ENCODE results near the gene ZSWIM8. TPM values are rescaled to one million over a fixed set of nuclear protein-coding genes. Genes with fewer than 3 reads are reported as not detected.

Gene ZSWIM8
- polyA plus RNA-seq, 3 donors: 7.8 to 150 (median 19.2) TPM

DNA sequence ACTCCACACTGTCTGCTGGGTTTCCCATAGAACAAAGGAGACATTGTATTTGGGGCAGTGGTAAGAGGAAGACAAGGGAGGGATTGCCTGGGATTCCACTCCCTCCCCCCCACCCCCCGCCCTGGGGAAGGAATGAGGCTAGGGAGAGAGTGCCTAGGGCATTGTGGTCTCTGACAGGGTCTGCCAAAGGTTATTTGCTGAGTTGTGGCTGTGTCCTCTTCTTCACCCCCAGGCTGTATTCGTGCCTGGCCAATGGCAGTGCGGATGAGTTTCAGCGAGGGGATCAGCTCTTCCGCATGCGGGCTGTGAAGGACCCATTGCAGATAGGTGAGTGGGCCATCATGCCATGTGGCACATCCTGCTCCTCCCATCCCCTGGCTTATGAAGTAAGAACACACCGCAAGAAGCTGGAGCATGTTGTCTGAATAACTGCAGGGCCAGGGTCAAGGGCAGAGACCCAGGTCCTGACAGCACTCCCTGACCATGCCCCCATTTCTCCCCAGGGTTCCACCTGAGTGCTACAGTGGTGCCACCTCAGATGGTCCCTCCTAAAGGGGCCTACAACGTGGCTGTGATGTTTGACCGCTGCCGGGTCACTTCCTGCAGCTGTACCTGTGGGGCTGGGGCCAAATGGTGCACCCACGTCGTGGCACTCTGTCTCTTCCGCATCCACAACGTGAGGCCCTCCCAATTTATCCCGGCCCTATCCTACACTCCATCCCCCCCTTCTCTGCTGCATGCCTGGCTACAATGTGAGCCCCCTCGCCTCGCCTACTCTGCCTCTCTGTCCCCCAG is 3.7 kb downstream of the ZSWIM8 start:
- Histone ChIP-seq H3K4me2 (replicated peaks; ENCODE audit: extremely low read depth, low read length, poor library complexity, severe bottlenecking) (no peak overlapping the region), H3K36me3 (replicated peaks in 1 of 2; ENCODE audit: control insufficient read depth in 1 of 2, insufficient read depth in 2 of 2, low read length in 2 of 2) (peaks cover 52 to 60% of the 10 kb centered on the region in 2 donors), H3K27me3 (ENCODE audit: control insufficient read depth in 2 of 2, insufficient read depth in 2 of 2, low read length in 2 of 2) (no peaks in the 10 kb centered on the region), H3K4me1 (ENCODE audit: control insufficient read depth in 1 of 2, insufficient read depth in 2 of 2, low read length in 2 of 2) (peaks cover 17 to 22% of the 10 kb centered on the region in 2 donors), H4K20me1 (ENCODE audit: insufficient read depth, low read length) (peaks cover 42% of the 10 kb centered on the region), H2AFZ (ENCODE audit: insufficient read depth, low read depth, low read length, poor library complexity, severe bottlenecking) (no peak overlapping the region), H3K9me3 (replicated peaks in 1 of 2; ENCODE audit: control insufficient read depth in 1 of 2, insufficient read depth in 1 of 2, low read length in 2 of 2) (no peaks in the 10 kb centered on the region), H3K9ac (ENCODE audit: insufficient read depth, low read length, poor library complexity, severe bottlenecking) (no peak overlapping the region), H3K27ac (ENCODE audit: low read depth in 1 of 2, low read length in 2 of 2) (no peak overlapping the region), H3K79me2 (ENCODE audit: insufficient read depth, low read length) (peaks cover 45% of the 10 kb centered on the region), H3K4me3 (replicated peaks in 1 of 3; ENCODE audit: low read depth in 2 of 3, low read length in 3 of 3) (no peak overlapping the region)
- no peak overlapping the region for H3K27ac Mint-ChIP-seq
- no peak overlapping the region for H3K4me3 Mint-ChIP-seq
- peaks cover 12% of the 10 kb centered on the region for H3K4me1 Mint-ChIP-seq
- H3K9me3 Mint-ChIP-seq: peaks cover 0 to 2% (median 0%) of the 10 kb centered on the region in 7 donors
- DNase-seq: no peak
- TF ChIP-seq, protein P1, sequence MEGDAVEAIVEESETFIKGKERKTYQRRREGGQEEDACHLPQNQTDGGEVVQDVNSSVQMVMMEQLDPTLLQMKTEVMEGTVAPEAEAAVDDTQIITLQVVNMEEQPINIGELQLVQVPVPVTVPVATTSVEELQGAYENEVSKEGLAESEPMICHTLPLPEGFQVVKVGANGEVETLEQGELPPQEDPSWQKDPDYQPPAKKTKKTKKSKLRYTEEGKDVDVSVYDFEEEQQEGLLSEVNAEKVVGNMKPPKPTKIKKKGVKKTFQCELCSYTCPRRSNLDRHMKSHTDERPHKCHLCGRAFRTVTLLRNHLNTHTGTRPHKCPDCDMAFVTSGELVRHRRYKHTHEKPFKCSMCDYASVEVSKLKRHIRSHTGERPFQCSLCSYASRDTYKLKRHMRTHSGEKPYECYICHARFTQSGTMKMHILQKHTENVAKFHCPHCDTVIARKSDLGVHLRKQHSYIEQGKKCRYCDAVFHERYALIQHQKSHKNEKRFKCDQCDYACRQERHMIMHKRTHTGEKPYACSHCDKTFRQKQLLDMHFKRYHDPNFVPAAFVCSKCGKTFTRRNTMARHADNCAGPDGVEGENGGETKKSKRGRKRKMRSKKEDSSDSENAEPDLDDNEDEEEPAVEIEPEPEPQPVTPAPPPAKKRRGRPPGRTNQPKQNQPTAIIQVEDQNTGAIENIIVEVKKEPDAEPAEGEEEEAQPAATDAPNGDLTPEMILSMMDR (IDR thresholded peaks at IDR 0.05): no peak
- intact Hi-C loops (cut with micrococcal nuclease): loop anchor here in 1 of 2 donors (5.0 kb wide), 1 partner anchor 47 kb away; the partner anchor contains the start of gene SEC24C
- peaks cover 0 to 1% (median 0%) of the 10 kb centered on the region in 3 donors for H3K27me3 Mint-ChIP-seq (ENCODE audit: low read depth in 3 of 3)
- peaks cover 49 to 60% of the 10 kb centered on the region in 2 donors for H3K36me3 Mint-ChIP-seq
- WGBS (ENCODE audit: insufficient coverage): 97% methylated on average over 16 of the region's 17 CpGs

DNA sequence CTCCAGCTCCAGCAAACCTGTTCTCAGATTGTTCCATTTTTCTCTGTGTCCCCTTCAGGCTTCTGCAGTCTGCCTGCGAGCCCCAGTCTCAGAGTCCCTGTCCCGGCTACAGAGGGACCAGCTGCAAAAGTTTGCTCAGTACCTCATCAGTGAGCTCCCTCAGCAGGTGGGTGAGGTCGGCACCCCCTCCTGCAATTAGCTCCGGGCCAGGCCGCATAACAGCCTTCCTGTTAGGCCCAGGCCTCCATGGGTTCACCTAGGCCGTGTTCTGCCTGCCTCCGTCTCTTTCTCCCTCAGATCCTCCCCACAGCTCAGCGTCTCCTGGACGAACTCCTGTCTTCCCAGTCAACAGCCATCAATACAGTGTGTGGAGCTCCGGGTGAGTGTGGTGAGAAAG is 4.3 kb downstream of the ZSWIM8 start:
- TF ChIP-seq, protein P1 (IDR thresholded peaks at IDR 0.05): no peak
- Mint-ChIP-seq H3K36me3 (peaks cover 55 to 66% of the 10 kb centered on the region in 2 donors), H3K4me1 (peaks cover 12% of the 10 kb centered on the region), H3K9me3 (peaks cover 0 to 2% (median 0%) of the 10 kb centered on the region in 7 donors), H3K27me3 (ENCODE audit: low read depth in 3 of 3) (peaks cover 0 to 1% (median 0%) of the 10 kb centered on the region in 3 donors), H3K4me3 (no peak overlapping the region), H3K27ac (no peak overlapping the region)
- H3K9ac ChIP-seq (ENCODE audit: insufficient read depth, low read length, poor library complexity, severe bottlenecking): no peak overlapping the region
- H3K9me3 ChIP-seq (replicated peaks in 1 of 2; ENCODE audit: control insufficient read depth in 1 of 2, insufficient read depth in 1 of 2, low read length in 2 of 2): no peaks in the 10 kb centered on the region
- H3K27me3 ChIP-seq (ENCODE audit: control insufficient read depth in 2 of 2, insufficient read depth in 2 of 2, low read length in 2 of 2): no peaks in the 10 kb centered on the region
- WGBS (ENCODE audit: insufficient coverage): 93% methylated on average over 4 of the region's 10 CpGs
- H4K20me1 ChIP-seq (ENCODE audit: insufficient read depth, low read length): peaks cover 42% of the 10 kb centered on the region
- H3K4me2 ChIP-seq (replicated peaks; ENCODE audit: extremely low read depth, low read length, poor library complexity, severe bottlenecking): no peak overlapping the region
- peaks cover 17 to 21% of the 10 kb centered on the region in 2 donors for H3K4me1 ChIP-seq (ENCODE audit: control insufficient read depth in 1 of 2, insufficient read depth in 2 of 2, low read length in 2 of 2)
- peaks cover 58 to 66% of the 10 kb centered on the region in 2 donors for H3K36me3 ChIP-seq (replicated peaks in 1 of 2; ENCODE audit: control insufficient read depth in 1 of 2, insufficient read depth in 2 of 2, low read length in 2 of 2)
- intact Hi-C loops (cut with micrococcal nuclease): loop anchor here in 1 of 2 donors (5.0 kb wide), 1 partner anchor 47 kb away; the partner anchor contains the start of gene SEC24C
- peaks cover 39% of the 10 kb centered on the region for H3K79me2 ChIP-seq (ENCODE audit: insufficient read depth, low read length)
- no peak overlapping the region for H3K27ac ChIP-seq (ENCODE audit: low read depth in 1 of 2, low read length in 2 of 2)
- no peak for DNase-seq
- H3K4me3 ChIP-seq (replicated peaks in 1 of 3; ENCODE audit: low read depth in 2 of 3, low read length in 3 of 3): no peak overlapping the region
- no peak overlapping the region for H2AFZ ChIP-seq (ENCODE audit: insufficient read depth, low read depth, low read length, poor library complexity, severe bottlenecking)
